ENCODE data around the gene SACM1L.

SACM1L gene

GRCh38 chr3:45789235-45789812 lies 100.1 kb downstream of the SACM1L start:
- no peak for DNase-seq (ENCODE audit: low read depth)

GRCh38 chr3:45790596-45790995 lies 101.4 kb downstream of the SACM1L start:
- peak; percentile 8 for DNase-seq (ENCODE audit: low read depth)

- no peak for DNase-seq (ENCODE audit: low read depth)
Observed at GRCh38 chr3:45792036-45792435, 102.8 kb downstream of the SACM1L start.

GRCh38 chr3:45792516-45793172 lies 103.4 kb downstream of the SACM1L start:
- DNase-seq (ENCODE audit: low read depth) = no peak

- no peak for DNase-seq (ENCODE audit: low read depth)
Observed at GRCh38 chr3:45793482-45794176, 104.4 kb downstream of the SACM1L start.

GRCh38 chr3:45794177-45794560 lies 105.0 kb downstream of the SACM1L start:
- DNase-seq (ENCODE audit: low read depth) = no peak

- no peak for DNase-seq (ENCODE audit: low read depth)
Observed at GRCh38 chr3:45794660-45795059, 105.5 kb downstream of the SACM1L start.
